ENCODE measurements around the gene ANO9.
"Not testable (repeated sequence)": the region's sequence is repeated elsewhere in the genome, so short reads cannot be mapped to it uniquely, and the experiment has no call there.

ANO9 gene

DNA sequence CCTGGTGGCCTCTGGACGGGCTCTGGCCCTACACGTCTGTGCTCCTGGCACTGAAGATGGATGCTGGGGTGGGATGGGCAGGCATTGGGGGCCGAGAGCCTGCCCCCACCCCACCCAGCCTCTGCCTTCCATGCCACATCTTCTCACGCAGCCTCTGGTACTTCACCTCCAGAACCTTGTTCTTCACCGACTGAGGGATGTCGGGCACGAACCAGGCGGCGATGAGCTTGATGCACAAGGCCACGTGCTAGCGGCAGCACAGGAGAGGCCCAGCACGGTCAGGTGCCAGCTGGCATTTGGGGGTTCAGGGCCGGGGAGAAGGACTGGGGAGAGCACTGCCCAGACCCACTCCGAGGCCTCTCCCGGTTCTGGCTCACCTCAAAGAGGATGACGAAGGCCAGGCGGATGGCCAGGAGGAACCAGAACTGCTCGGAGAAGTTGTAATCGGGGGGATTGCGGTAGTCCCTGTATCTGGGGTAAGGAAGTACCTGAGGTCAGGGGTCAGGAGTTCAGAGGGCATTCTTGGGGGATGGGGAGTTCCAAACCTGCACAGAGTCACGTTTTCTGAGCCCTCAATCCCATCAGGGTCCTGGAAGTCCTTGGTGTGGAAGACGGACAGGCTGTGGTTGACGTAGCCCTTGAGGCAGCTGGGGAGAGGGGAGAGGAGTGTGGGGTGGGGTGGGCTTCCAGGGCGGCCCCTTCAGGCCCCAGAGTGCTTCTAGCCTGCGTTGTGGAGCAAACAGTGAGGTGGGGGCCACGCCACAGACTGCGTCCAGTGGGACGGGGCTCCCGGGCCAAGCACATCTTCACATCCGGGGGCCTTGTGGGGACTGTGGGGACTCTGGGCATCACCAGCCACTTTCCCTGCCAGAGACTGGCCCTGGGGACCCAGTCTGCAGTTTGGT is 23.2 kb downstream of the ANO9 start:
- peaks cover 49% of the 10 kb centered on the region for H3K27me3 ChIP-seq (ENCODE audit: control insufficient read depth, insufficient read depth, low read length)
- no peak overlapping the region for H3K4me3 ChIP-seq (ENCODE audit: low read depth, low read length)
- no peaks in the 10 kb centered on the region for H3K9me3 ChIP-seq (ENCODE audit: control insufficient read depth, insufficient read depth, low read depth, low read length)
- H3K4me1 ChIP-seq (ENCODE audit: control insufficient read depth, insufficient read depth, low read length), result peaks cover 22% of the 10 kb centered on the region
- no peak overlapping the region for H3K27ac ChIP-seq (ENCODE audit: low read depth, low read length)
- no peak overlapping the region for H3K9ac ChIP-seq (ENCODE audit: low read length)
- H3K36me3 ChIP-seq (ENCODE audit: control insufficient read depth, insufficient read depth, low read length), result no peaks in the 10 kb centered on the region

DNA sequence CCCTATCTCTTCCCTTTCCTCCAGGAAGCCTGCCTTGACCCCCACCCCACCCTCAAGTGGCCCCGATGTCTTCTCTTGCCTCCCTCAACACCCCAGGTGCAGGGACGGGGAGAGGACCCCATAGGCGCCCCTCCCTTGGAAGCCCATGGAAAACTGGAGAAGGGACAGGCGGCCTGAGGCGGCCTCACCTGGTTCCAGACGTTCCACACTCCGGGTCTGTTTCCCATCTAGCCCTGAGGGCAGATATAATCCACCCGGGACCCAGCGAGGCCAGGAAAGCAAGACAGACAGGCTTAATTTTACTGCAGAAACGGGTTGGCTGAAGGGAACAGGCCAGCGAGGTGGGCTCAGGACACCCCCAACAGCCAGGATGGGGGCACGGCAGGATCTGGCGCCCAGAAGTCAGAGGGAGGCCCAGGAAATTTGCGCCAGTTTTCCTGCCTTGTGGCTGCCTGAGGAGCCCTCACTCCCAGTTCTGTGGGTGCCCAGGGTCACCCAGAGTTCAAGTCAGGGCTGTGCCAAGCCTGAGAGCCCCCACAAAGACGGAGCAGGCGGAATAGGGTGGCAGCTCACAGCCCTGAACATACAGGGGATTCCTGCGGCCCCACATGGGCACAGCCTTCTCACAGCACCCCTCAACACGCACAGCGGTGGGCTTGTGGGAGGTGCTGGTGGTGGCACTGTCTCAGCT is 24.0 kb downstream of the ANO9 start:
- no peak overlapping the region for H3K27ac ChIP-seq (ENCODE audit: low read depth, low read length)
- H3K9ac ChIP-seq (ENCODE audit: low read length), result no peak overlapping the region
- peaks cover 22% of the 10 kb centered on the region for H3K4me1 ChIP-seq (ENCODE audit: control insufficient read depth, insufficient read depth, low read length)
- H3K36me3 ChIP-seq (ENCODE audit: control insufficient read depth, insufficient read depth, low read length), result no peaks in the 10 kb centered on the region
- H3K27me3 ChIP-seq (ENCODE audit: control insufficient read depth, insufficient read depth, low read length), result peaks cover 56% of the 10 kb centered on the region
- peak overlapping the region; percentile 65 for H3K4me3 ChIP-seq (ENCODE audit: low read depth, low read length)
- no peaks in the 10 kb centered on the region for H3K9me3 ChIP-seq (ENCODE audit: control insufficient read depth, insufficient read depth, low read depth, low read length)

DNA sequence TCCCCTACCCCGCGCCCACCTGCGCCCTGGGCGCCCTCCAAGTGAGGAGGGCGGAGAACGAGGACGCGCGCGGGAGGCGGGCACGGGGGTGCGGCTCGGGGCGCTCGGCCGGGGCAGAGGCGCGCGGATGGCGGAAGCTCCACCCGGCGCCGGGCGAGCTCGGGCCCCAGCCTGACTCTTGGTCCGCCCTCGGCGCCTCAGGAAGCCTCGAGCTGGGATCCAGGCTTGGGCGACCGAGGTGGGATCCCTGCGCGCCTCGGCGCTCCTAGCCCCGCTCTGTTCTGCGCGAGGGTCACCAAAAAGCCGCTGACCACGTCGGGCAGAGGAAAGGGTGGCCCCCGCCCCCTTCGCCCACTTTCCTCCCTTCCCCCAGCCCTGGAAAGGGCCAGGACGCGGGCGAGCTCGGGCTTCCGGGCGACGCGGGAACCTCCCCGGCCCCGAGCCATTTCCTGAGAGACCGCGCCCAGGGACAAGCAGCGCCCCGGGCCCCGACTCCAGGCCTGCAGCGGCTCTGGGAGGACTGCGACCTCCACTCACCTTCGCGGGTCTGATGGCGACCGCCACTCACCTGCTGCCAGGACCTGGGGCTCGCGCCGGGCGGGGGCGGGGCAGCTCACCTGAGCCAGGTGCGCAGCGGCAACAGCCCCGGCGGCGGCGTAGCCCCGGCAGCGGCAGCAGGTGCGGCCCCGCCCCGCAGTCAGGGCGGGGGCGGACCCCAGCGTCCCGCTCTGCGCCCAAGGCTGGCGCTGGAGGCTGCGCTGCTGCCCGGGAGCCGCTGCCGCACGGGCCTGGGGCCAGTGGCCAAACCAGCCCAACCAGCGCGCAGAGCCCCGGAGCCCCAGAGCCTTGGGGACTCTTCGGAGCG is 24.8 kb downstream of the ANO9 start:
- Histone ChIP-seq H3K9ac (ENCODE audit: low read length) (peak overlapping the region; percentile 50), H3K27me3 (ENCODE audit: control insufficient read depth, insufficient read depth, low read length) (peaks cover 58% of the 10 kb centered on the region), H3K27ac (ENCODE audit: low read depth, low read length) (peak overlapping the region; percentile 47; the same call in 1 of the 2 replicates), H3K9me3 (ENCODE audit: control insufficient read depth, insufficient read depth, low read depth, low read length) (no peaks in the 10 kb centered on the region), H3K4me3 (ENCODE audit: low read depth, low read length) (peak overlapping the region; percentile 65), H3K36me3 (ENCODE audit: control insufficient read depth, insufficient read depth, low read length) (no peaks in the 10 kb centered on the region), H3K4me1 (ENCODE audit: control insufficient read depth, insufficient read depth, low read length) (peaks cover 22% of the 10 kb centered on the region)

DNA sequence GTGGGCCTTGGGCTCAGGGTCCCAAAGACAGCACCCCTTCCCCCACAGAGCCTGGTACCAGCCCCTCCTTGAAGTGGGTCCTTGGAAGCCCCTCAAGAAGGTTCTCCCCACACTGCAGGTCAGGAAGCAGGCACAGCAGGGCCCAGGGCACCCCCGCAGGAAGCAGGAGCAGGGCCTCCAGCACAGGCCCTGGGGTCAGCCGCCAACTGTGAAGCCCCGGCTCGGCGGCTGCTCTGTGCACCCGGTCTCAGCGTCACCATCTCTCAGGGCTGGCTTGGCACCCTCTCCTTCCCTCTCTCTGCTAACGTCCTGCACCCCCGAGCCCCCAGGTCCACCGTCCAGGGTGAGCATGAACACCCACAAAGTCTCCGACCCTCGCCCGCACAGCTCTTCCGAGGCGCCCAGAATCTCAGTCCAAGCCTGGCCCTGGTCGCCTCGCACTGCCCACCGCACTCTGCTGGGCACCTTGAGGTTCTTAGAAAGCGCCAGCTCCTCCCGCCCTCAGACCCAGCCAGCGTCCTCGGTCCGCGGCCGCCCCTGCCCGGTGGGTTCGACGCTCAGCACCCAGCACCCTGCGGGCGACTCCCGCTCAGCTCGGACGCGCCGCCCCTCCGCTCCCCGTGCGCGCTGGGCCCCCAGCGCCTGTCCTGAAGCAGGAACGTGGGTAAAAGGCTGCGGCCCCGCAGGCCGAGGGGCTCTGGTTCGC is 25.6 kb downstream of the ANO9 start:
- peak overlapping the region; percentile 65 for H3K4me3 ChIP-seq (ENCODE audit: low read depth, low read length)

DNA sequence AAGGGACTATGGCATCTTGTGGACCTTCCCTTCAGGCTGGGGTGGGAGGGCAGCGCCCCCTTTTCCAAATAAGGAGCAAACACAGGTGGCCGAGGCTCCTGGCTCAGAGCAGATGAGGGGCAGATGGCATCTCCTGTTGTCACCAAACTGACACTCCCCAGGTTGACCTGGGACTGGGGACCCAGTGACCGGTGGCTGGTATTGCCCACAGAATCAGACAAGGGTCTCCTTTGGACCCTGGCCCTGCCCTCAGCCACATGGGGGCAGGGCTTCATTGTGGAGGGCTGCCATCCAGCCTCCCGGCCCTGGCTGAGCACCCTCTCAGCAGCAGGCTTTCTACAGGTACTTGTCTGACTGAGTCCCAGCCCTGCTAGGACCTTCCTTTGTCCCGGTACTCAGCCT is 26.2 kb downstream of the ANO9 start:
- Histone ChIP-seq H3K27ac (ENCODE audit: low read depth, low read length) (no peak overlapping the region), H3K9ac (ENCODE audit: low read length) (no peak overlapping the region), H3K4me1 (ENCODE audit: control insufficient read depth, insufficient read depth, low read length) (peaks cover 22% of the 10 kb centered on the region), H3K9me3 (ENCODE audit: control insufficient read depth, insufficient read depth, low read depth, low read length) (no peaks in the 10 kb centered on the region), H3K4me3 (ENCODE audit: low read depth, low read length) (peak overlapping the region; percentile 65), H3K36me3 (ENCODE audit: control insufficient read depth, insufficient read depth, low read length) (no peaks in the 10 kb centered on the region), H3K27me3 (ENCODE audit: control insufficient read depth, insufficient read depth, low read length) (peaks cover 58% of the 10 kb centered on the region)

More for the DNA sequence above, 25.6 kb downstream of the ANO9 start:
- peak overlapping the region; percentile 47; the same call in 1 of the 2 replicates for H3K27ac ChIP-seq (ENCODE audit: low read depth, low read length)
- peaks cover 22% of the 10 kb centered on the region for H3K4me1 ChIP-seq (ENCODE audit: control insufficient read depth, insufficient read depth, low read length)
- H3K27me3 ChIP-seq (ENCODE audit: control insufficient read depth, insufficient read depth, low read length), result peaks cover 58% of the 10 kb centered on the region
- H3K36me3 ChIP-seq (ENCODE audit: control insufficient read depth, insufficient read depth, low read length), result no peaks in the 10 kb centered on the region
- peak overlapping the region; percentile 50 for H3K9ac ChIP-seq (ENCODE audit: low read length)
- H3K9me3 ChIP-seq (ENCODE audit: control insufficient read depth, insufficient read depth, low read depth, low read length), result no peaks in the 10 kb centered on the region

DNA sequence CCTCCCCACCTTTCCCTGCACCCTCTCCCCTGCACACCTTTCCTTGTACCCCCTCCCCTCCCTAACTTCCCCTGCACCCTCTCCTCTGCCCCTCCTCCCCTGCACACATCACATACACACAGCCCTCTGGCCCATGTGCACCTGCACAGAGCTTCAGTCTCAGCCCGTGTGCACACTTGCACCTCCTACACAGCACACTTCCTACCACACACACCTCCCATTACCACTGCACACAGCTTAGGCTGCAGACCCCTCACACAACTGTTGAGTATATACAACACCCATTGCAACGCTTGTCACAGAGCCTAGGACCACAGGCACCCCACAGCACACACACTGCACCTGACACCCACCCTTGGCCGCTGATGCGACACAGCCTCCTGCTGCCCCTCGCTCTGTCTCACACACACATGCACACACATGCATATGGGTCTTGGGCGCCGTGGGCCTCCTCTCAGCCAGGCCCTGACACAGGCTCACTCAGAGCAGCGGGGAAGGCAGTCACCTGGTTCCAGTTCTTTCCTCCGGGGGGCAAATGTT is 27.4 kb downstream of the ANO9 start:
- peaks cover 22% of the 10 kb centered on the region for H3K4me1 ChIP-seq (ENCODE audit: control insufficient read depth, insufficient read depth, low read length)
- H3K9me3 ChIP-seq (ENCODE audit: control insufficient read depth, insufficient read depth, low read depth, low read length), result no peaks in the 10 kb centered on the region
- no peak overlapping the region for H3K27ac ChIP-seq (ENCODE audit: low read depth, low read length)
- no peak overlapping the region for H3K9ac ChIP-seq (ENCODE audit: low read length)
- peaks cover 53% of the 10 kb centered on the region for H3K27me3 ChIP-seq (ENCODE audit: control insufficient read depth, insufficient read depth, low read length)
- no peaks in the 10 kb centered on the region for H3K36me3 ChIP-seq (ENCODE audit: control insufficient read depth, insufficient read depth, low read length)
- H3K4me3 ChIP-seq (ENCODE audit: low read depth, low read length), result no peak overlapping the region

DNA sequence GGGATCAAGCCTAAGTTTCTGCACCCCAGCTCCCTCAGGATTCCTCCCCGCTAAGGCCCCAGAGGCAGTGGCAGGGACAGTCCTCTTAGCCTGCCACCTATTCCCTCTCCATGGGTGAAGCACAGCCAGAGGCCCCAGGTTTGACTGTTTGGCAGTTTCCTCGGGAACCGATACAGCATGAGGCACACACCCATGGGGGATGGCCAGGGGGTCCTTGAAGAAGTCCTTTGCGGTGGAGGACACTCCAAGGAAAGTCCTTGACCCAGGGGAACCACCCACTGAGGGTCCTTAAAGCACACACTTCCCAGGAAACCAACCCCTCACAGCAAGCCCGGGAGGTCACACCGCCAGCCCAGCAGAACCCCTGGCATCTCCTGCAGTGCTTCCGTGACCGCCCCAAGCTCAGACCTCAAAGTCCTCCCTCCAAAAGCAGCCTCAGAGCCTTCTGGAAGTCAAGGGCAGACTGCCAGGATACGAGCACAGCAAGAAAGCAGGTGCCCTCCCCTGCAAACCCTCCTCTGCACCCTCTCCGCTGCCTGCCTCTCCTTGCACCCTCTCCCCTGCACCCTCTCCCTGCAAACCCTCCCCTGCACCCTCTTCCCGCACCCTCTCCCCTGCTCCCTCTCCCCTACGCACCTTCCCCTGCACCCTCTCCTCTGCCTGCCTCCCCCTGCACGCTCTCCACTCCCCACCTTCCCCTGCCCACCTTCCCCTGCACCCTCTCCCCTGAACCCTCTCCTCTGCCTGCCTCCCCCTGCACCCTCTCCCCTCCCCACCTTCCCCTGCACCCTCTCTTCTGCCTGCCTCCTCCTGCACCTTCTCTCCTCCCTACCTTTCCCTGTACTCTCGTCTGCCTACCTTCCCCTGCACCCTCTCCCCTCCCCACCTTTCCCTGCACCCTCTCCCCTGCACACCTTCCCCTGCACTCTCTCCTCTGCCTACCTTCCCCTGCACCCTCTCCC is 28.4 kb downstream of the ANO9 start:
- peaks cover 22% of the 10 kb centered on the region for H3K4me1 ChIP-seq (ENCODE audit: control insufficient read depth, insufficient read depth, low read length)

DNA sequence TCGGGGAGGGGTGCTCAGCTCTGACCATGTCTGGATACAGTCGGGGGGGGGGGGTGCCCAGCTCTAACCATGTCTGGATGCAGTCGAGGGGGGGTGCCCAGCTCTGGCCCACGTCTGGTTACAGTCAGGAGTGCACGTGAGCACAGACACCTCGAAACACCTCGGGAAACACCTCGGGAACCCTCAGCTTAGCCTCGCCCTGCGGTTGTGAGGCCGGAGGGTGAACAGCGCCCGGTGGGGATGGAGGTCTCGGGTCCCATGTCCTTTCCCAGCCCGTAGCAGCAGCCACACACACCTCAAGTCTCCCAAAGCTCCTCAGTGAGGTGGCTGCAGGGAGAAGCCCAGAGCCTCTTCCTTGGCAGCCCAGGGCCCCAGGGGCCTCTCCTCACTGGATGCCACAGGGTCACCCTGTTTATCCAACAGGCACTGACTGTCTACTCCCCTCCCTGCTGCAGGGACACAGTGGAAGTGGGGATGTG is 29.1 kb downstream of the ANO9 start:
- H3K4me1 ChIP-seq (ENCODE audit: control insufficient read depth, insufficient read depth, low read length), result peaks cover 22% of the 10 kb centered on the region
- no peaks in the 10 kb centered on the region for H3K36me3 ChIP-seq (ENCODE audit: control insufficient read depth, insufficient read depth, low read length)
- peaks cover 48% of the 10 kb centered on the region for H3K27me3 ChIP-seq (ENCODE audit: control insufficient read depth, insufficient read depth, low read length)
- H3K9me3 ChIP-seq (ENCODE audit: control insufficient read depth, insufficient read depth, low read depth, low read length), result no peaks in the 10 kb centered on the region
- no peak overlapping the region for H3K9ac ChIP-seq (ENCODE audit: low read length)
- H3K4me3 ChIP-seq (ENCODE audit: low read depth, low read length), result no peak overlapping the region
- no peak overlapping the region for H3K27ac ChIP-seq (ENCODE audit: low read depth, low read length)

More for the DNA sequence above, 28.4 kb downstream of the ANO9 start:
- Histone ChIP-seq H3K36me3 (ENCODE audit: control insufficient read depth, insufficient read depth, low read length) (no peaks in the 10 kb centered on the region), H3K4me3 (ENCODE audit: low read depth, low read length) (no peak overlapping the region), H3K27ac (ENCODE audit: low read depth, low read length) (no peak overlapping the region), H3K9me3 (ENCODE audit: control insufficient read depth, insufficient read depth, low read depth, low read length) (no peaks in the 10 kb centered on the region), H3K27me3 (ENCODE audit: control insufficient read depth, insufficient read depth, low read length) (peaks cover 48% of the 10 kb centered on the region), H3K9ac (ENCODE audit: low read length) (no peak overlapping the region)

DNA sequence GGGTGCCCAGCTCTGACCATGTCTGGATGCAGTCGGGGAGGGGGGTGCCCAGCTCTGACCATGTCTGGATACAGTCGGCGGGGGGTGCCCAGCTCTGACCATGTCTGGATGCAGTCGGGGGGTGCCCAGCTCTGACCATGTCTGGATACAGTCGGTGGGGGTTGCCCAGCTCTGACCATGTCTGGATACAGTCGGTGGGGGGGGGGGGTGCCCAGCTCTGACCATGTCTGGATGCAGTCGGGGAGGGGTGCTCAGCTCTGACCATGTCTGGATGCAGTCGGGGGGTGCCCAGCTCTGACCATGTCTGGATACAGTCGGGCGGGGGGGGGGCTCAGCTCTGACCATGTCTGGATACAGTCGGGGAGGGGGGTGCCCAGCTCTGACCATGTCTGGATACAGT is 30.3 kb downstream of the ANO9 start:
- H3K36me3 ChIP-seq (ENCODE audit: control insufficient read depth, insufficient read depth, low read length); H3K9ac ChIP-seq (ENCODE audit: low read length); H3K27ac ChIP-seq (ENCODE audit: low read depth, low read length); H3K4me3 ChIP-seq (ENCODE audit: low read depth, low read length); H3K9me3 ChIP-seq (ENCODE audit: control insufficient read depth, insufficient read depth, low read depth, low read length): not testable (repeated sequence)
- H3K27me3 ChIP-seq (ENCODE audit: control insufficient read depth, insufficient read depth, low read length), result peaks cover 36% of the 10 kb centered on the region
- peaks cover 24% of the 10 kb centered on the region for H3K4me1 ChIP-seq (ENCODE audit: control insufficient read depth, insufficient read depth, low read length)

All from HUES6 (cell line).